ENCODE data around the gene TNFRSF19. TPM values are rescaled to one million over a fixed set of nuclear protein-coding genes. Genes with fewer than 3 reads are reported as not detected.
A peak's percentile ranks its signal among the peaks of the same experiment; 100 is the strongest.

Gene TNFRSF19
- total and polyA plus RNA-seq, 2 of the 4 experiments (the other 2 are of a cell fraction): 18.6 to 26.3 TPM

GRCh38 chr13:23673354-23673753 is 103.1 kb downstream of the TNFRSF19 start:
- DNase-seq: peak; percentile 99
- H3K9me1 ChIP-seq (ENCODE audit: insufficient read depth, low read length): peaks cover 23% of the 10 kb centered on the region
- peak; percentile 64 for ATAC-seq (ENCODE audit: low read depth)

More at GRCh38 chr13:23673354-23673753, 103.1 kb downstream of the TNFRSF19 start:
- H3K36me3 ChIP-seq (ENCODE audit: control insufficient read depth, insufficient read depth, low read length): peaks cover 38% of the 10 kb centered on the region
- WGBS, 2 experiments (ENCODE audit: extremely low coverage in 2 of 2, insufficient read length in 1 of 2): 0% methylated on average over 1 of the region's 4 CpGs; no CpG with 5 or more reads in 1 of the 2 experiments
- peak overlapping the region; percentile 36; the same call in 1 of the 2 replicates for H3K14ac ChIP-seq (replicated peaks; ENCODE audit: low read depth, low read length)
- H3K4me3 ChIP-seq (ENCODE audit: insufficient read depth, low read depth, low read length): no peak overlapping the region
- in situ Hi-C loops (cut with MboI; ENCODE audit: low sequenced_read_pairs) (no loop called here), intact Hi-C loops (cut with micrococcal nuclease) (loop anchor here (1.0 to 5.0 kb wide), 4 partner anchors 95 to 206 kb away; no protein-coding TSS in a partner anchor), dilution Hi-C loops (cut with HindIII; ENCODE audit: low sequenced_read_pairs, unreplicated experiment) (no loop called here)
- 0 out of 2 replicates have a peak overlapping the region, but pooled peaks have one; percentile 8 for H3K18ac ChIP-seq (ENCODE audit: low read depth, low read length)
- H2AFZ ChIP-seq (replicated peaks; ENCODE audit: low read length, poor library complexity): no peak overlapping the region
- no peaks in the 10 kb centered on the region for H3K27me3 ChIP-seq (ENCODE audit: control insufficient read depth, insufficient read depth, low read length)
- H4K8ac ChIP-seq (ENCODE audit: low read depth in 2 of 2, low read length in 2 of 2): peak overlapping the region; percentile 22 to 97; a peak in 2 of 4 replicates
- POLR2A ChIA-PET (ENCODE audit: unreplicated experiment): interaction anchor here (0.6 to 1.3 kb wide), 3 partner anchors 17 to 89 kb away, joined by 3 read pairs; no protein-coding TSS in a partner anchor
- peak overlapping the region; percentile 98 for H2BK120ac ChIP-seq (ENCODE audit: low read depth, low read length)
- H2BK15ac ChIP-seq (ENCODE audit: low read depth, low read length): no peak overlapping the region
- no peaks in the 10 kb centered on the region for H4K20me1 ChIP-seq (ENCODE audit: insufficient read depth, low read length)
- no peak overlapping the region for H3K4me2 ChIP-seq (ENCODE audit: low read depth, low read length)
- CTCF ChIA-PET: interaction anchor here (0.8 to 1.7 kb wide), 2 partner anchors 35 to 226 kb away, joined by 4 to 7 read pairs; no protein-coding TSS in a partner anchor
- H3K23ac ChIP-seq (ENCODE audit: low read depth, low read length): no peak overlapping the region
- H3K56ac ChIP-seq (ENCODE audit: extremely low read depth, insufficient read depth, low read length): no peak overlapping the region
- no peak overlapping the region for H3K9ac ChIP-seq (ENCODE audit: low read depth, low read length)
- no TSS peak for BruUV-seq (replicated peaks)
- H3K4me1 ChIP-seq (ENCODE audit: control insufficient read depth, insufficient read depth, low read length): peaks cover 39% of the 10 kb centered on the region
- H2BK20ac ChIP-seq (ENCODE audit: low read depth, low read length): peak overlapping the region; percentile 73
- no peaks in the 10 kb centered on the region for H3K9me3 ChIP-seq (ENCODE audit: control insufficient read depth, insufficient read depth, low read length)
- TF ChIP-seq NFE2L2 (IDR thresholded peaks at IDR 0.05; ENCODE audit: low read depth, low read length) (peak; percentile 27; the same call in 1 of the 2 replicates), RAD21 (IDR thresholded peaks at IDR 0.05; ENCODE audit: low read length) (peak; percentile 41), MAZ (IDR thresholded peaks at IDR 0.05; ENCODE audit: borderline replicate concordance, low read depth, low read length) (no peak), CHD1 (IDR thresholded peaks at IDR 0.05; ENCODE audit: low read depth, low read length) (peak; percentile 93), FOS (IDR thresholded peaks at IDR 0.05; ENCODE audit: low read depth, low read length) (peak; percentile 80), SMC3 (IDR thresholded peaks at IDR 0.05; ENCODE audit: low read depth, low read length) (peak; percentile 22; the same call in 1 of the 2 replicates), BHLHE40 (IDR thresholded peaks at IDR 0.05; ENCODE audit: low read depth, low read length) (no peak), MXI1 (IDR thresholded peaks at IDR 0.05; ENCODE audit: borderline replicate concordance, low read depth, low read length) (no peak), POLR2A (IDR thresholded peaks at IDR 0.05; ENCODE audit: low read depth, low read length) (peak; percentile 88), RCOR1 (IDR thresholded peaks at IDR 0.05; ENCODE audit: insufficient replicate concordance, low read length) (peak; percentile 34), CEBPB (IDR thresholded peaks at IDR 0.05; ENCODE audit: low read depth, low read length) (no peak)
- no peak overlapping the region for H2AK5ac ChIP-seq (ENCODE audit: low read depth, low read length)
- peak overlapping the region; percentile 76 for H3K4ac ChIP-seq (ENCODE audit: low read depth, low read length)
- H2AK9ac ChIP-seq (replicated peaks; ENCODE audit: low read depth, low read length, poor library complexity): no peak overlapping the region
- H3K27ac ChIP-seq (ENCODE audit: insufficient read depth, low read length): peak overlapping the region; percentile 100; the same call in 1 of the 2 replicates
- H4K5ac ChIP-seq (ENCODE audit: low read depth, low read length): peak overlapping the region; percentile 7; the same call in 1 of the 2 replicates
- peaks cover 0 to 35% of the 10 kb centered on the region in 2 experiments; a peak in 2 of 4 replicates for H3K79me1 ChIP-seq (ENCODE audit: low read depth in 1 of 2, low read length in 2 of 2)
- H2BK5ac ChIP-seq (ENCODE audit: low read depth, low read length, poor library complexity, severe bottlenecking): peak overlapping the region; percentile 100
- H4K91ac ChIP-seq (ENCODE audit: insufficient read depth, low read depth, low read length): peak overlapping the region; percentile 96; the same call in 1 of the 2 replicates

All from IMR-90 (cell line).